GM12891 (cell line): ENCODE results near the gene LHFPL4.

Experiments used
- PAX5 ChIP-seq: IDR thresholded peaks from 2 replicates; pipeline ENCODE4 v1.6.1; 2011; ENCODE audit warnings: low read length, moderate library complexity, mild to moderate bottlenecking; ENCODE audit not compliant: insufficient read depth, severe bottlenecking
- POLR2A ChIP-seq: IDR thresholded peaks from 2 replicates; pipeline ENCODE4 v1.6.1; 2011; ENCODE audit warnings: low read depth, low read length, control low read depth
- POLR2AphosphoS5 ChIP-seq: IDR thresholded peaks from 2 replicates; pipeline ENCODE4 v1.6.1; 2011; ENCODE audit warnings: low read depth, low read length, control low read depth
- POU2F2 ChIP-seq: IDR thresholded peaks from 2 replicates; pipeline ENCODE4 v1.6.1; 2011; ENCODE audit warnings: low read depth, mild to moderate bottlenecking, control low read depth, low read length, moderate library complexity
- SPI1 ChIP-seq: IDR thresholded peaks from 2 replicates; pipeline ENCODE4 v1.6.1; 2011; ENCODE audit warnings: low read depth, low read length, control low read depth
- TAF1 ChIP-seq: IDR thresholded peaks from 2 replicates; pipeline ENCODE4 v1.6.1; 2011; ENCODE audit warnings: low read depth, low read length, control low read depth

DNA sequence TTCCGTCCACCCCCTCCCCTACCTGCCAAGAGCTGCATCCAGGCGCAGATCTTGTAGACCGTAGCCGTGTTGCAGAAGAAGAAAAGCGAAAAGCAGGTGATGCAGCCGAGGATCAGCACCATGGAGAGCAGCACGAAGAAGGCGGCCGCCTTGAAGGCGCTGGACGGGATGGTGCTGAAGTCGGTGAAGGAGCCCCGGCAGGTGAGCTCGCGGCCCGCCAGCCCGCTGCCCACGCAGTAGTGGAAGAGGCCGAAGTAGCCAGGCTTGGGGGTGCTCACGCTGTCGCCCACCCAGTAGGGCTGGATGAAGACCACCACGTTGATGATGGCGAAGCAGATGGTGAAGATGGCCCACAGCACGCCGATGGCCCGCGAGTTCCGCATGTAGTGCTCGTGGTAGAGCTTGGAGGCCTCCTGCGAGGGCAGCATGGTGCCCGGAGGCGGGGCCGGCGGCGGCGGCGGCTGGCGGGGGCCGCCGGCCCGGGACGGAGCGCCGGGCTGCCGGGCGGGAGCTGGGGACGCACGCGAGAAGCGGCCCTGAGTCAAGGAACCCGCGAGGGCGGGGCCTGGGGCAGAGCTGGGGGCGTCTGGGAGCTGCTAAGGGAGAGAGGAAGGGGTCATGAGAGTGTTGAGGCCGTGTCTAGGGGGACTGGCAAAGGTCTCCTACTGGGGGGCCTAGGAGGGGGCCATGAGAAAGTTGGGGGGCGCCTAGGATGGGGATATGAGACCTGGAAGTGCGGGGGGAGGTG, 1.2 kb downstream of the LHFPL4 start:
- no peak for TF ChIP-seq POLR2AphosphoS5
- TF ChIP-seq TAF1 = no peak
- TF ChIP-seq POLR2A = no peak
- no peak for TF ChIP-seq SPI1
- no peak for TF ChIP-seq POU2F2
- TF ChIP-seq PAX5 = no peak
